ENCODE data around the gene SPEG. TPM values are rescaled to one million over a fixed set of nuclear protein-coding genes. Genes with fewer than 3 reads are reported as not detected.
A peak's percentile ranks its signal among the peaks of the same experiment; 100 is the strongest.

The SPEG gene
- total and polyA plus RNA-seq, 2 of the 8 experiments (the other 6 are each of a cell fraction or from before 2014, with no cell fraction given) = 19.9 to 32.0 TPM

- Histone ChIP-seq H2AK5ac (ENCODE audit: low read depth, low read length) (no peak overlapping the region), H3K36me3 (ENCODE audit: control insufficient read depth in 2 of 4, insufficient read depth in 4 of 4, low read length in 3 of 4) (peaks cover 0 to 6% (median under 1%) of the 10 kb centered on the region in 4 experiments; a peak in 1 of 8 replicates), H4K91ac (replicated peaks; ENCODE audit: insufficient read length, low read length) (no peak overlapping the region), H2BK15ac (ENCODE audit: low read length) (0 out of 2 replicates have a peak overlapping the region, but pooled peaks have one; percentile 61), H3K27ac (ENCODE audit: low read depth, low read length) (no peak overlapping the region), H3K23ac (ENCODE audit: insufficient read length) (no peak overlapping the region), H2AFZ (ENCODE audit: low read length) (no peak overlapping the region), H2BK120ac (replicated peaks; ENCODE audit: low read depth, low read length) (no peak overlapping the region), H3K79me1 (ENCODE audit: low read depth, low read length) (no peaks in the 10 kb centered on the region), H3K27me3 (replicated peaks in 1 of 4; ENCODE audit: control insufficient read depth in 3 of 4, extremely low read depth in 1 of 4, insufficient read depth in 3 of 4, low read length in 3 of 4) (no peaks in the 10 kb centered on the region; a peak in 1 of 7 replicates), H3K4me3 (ENCODE audit: extremely low read depth in 1 of 4, insufficient read depth in 2 of 4, low read depth in 3 of 4, low read length in 4 of 4) (peak overlapping the region in 3 of 4 experiments; percentile 14 to 46 (median 23); a peak in 2 of 8 replicates), H3K4ac (replicated peaks; ENCODE audit: insufficient read length, low read depth, low read length) (no peak overlapping the region), H3K4me2 (ENCODE audit: insufficient read depth in 1 of 2, low read depth in 2 of 2, low read length in 2 of 2) (peak overlapping the region; percentile 60 to 67), H3K18ac (ENCODE audit: extremely low read depth, low read length) (peak overlapping the region; percentile 96), H2BK12ac (ENCODE audit: low read depth, low read length) (peak overlapping the region; percentile 4; the same call in 1 of the 2 replicates), H4K20me1 (replicated peaks in 1 of 2; ENCODE audit: control insufficient read depth in 1 of 2, insufficient read depth in 2 of 2, low read length in 2 of 2) (peaks cover 0 to 9% of the 10 kb centered on the region in 2 experiments), H2BK5ac (ENCODE audit: low read depth, low read length) (peak overlapping the region; percentile 63; the same call in 1 of the 2 replicates), H2BK20ac (ENCODE audit: low read length) (peak overlapping the region; percentile 24; the same call in 1 of the 2 replicates), H3K79me2 (ENCODE audit: control insufficient read depth in 1 of 2, insufficient read depth in 2 of 2, low read length in 2 of 2) (no peaks in the 10 kb centered on the region), H3K23me2 (ENCODE audit: low read depth, low read length) (peaks cover 3% of the 10 kb centered on the region; the same call in 1 of the 2 replicates), H4K5ac (ENCODE audit: insufficient read length, low read depth, low read length) (peak overlapping the region; percentile 40), H3K9me3 (ENCODE audit: insufficient read depth in 2 of 2, low read depth in 1 of 2, low read length in 1 of 2) (no peaks in the 10 kb centered on the region), H4K8ac (ENCODE audit: extremely low read depth, insufficient read depth, low read length) (peak overlapping the region; percentile 72; the same call in 1 of the 2 replicates), H3K4me1 (replicated peaks in 1 of 4; ENCODE audit: control insufficient read depth in 3 of 4, insufficient read depth in 4 of 4, low read length in 3 of 4) (peaks cover 9 to 23% (median 21%) of the 10 kb centered on the region in 4 experiments), H3K56ac (replicated peaks; ENCODE audit: insufficient read length, low read depth, low read length) (no peak overlapping the region), H3K14ac (ENCODE audit: insufficient read length) (no peak overlapping the region), H3K9ac (replicated peaks in 1 of 4; ENCODE audit: extremely low read depth in 1 of 4, low read depth in 3 of 4, low read length in 3 of 4) (no peak overlapping the region)
- FAIRE-seq (no peak), DNase-seq (ENCODE audit: low read depth in 1 of 2, low spot score in 2 of 2) (no peak)
- CTCF ChIA-PET (ENCODE audit: partially characterized antibody) = interaction anchor here (0.5 to 113.1 kb wide), 10 partner anchors 3 to 744 kb away, joined by 3 to 7248 read pairs (median 4); partner anchors contain the start of genes ASIC4, CHPF, DES and GMPPA
- POLR2A ChIA-PET (ENCODE audit: partially characterized antibody) = interaction anchor here (0.6 to 2.1 kb wide), 18 partner anchors 8 to 106 kb away, joined by 3 to 17 read pairs (median 4); no protein-coding TSS in a partner anchor
- WGBS, 2 experiments (ENCODE audit: extremely low coverage in 1 of 2, insufficient coverage in 1 of 2, insufficient read length in 1 of 2, insufficient replicate concordance in 2 of 2, low coverage in 1 of 2, low lambda C conversion rate in 2 of 2, missing lambda C conversion rate in 1 of 2) = 64% methylated on average over 8 of the region's 11 CpGs; no CpG with 5 or more reads in 1 of the 2 experiments
- no peak for TF ChIP-seq EZH2 (IDR thresholded peaks at IDR 0.05; ENCODE audit: low read depth, low read length, severe bottlenecking)
- no peak for TF ChIP-seq TAF7 (optimal IDR thresholded peaks at IDR 0.05; ENCODE audit: borderline replicate concordance, low read depth, low read length)
- no peak for TF ChIP-seq CHD1 (IDR thresholded peaks at IDR 0.05; ENCODE audit: low read depth, low read length)
- no peak for TF ChIP-seq CBX5 (IDR thresholded peaks at IDR 0.05; ENCODE audit: low read depth, low read length)
- TF ChIP-seq SAP30 (IDR thresholded peaks at IDR 0.05; ENCODE audit: insufficient read depth, insufficient replicate concordance, low read length) = no peak
- no peak for TF ChIP-seq BRCA1 (IDR thresholded peaks at IDR 0.05; ENCODE audit: low read depth, low read length)
- TF ChIP-seq POLR2AphosphoS5 (IDR thresholded peaks at IDR 0.05; ENCODE audit: low read depth, low read length) = no peak
- TF ChIP-seq CEBPB (IDR thresholded peaks at IDR 0.05; ENCODE audit: low read depth, low read length) = no peak
- TF ChIP-seq RXRA (IDR thresholded peaks at IDR 0.05; ENCODE audit: insufficient read depth, low read depth, low read length) = no peak
- TF ChIP-seq CBX8 (IDR thresholded peaks at IDR 0.05; ENCODE audit: borderline replicate concordance, low read depth, low read length) = no peak
- no peak for TF ChIP-seq YY1 (IDR thresholded peaks at IDR 0.05; ENCODE audit: low read depth, low read length)
- no peak for TF ChIP-seq NRF1 (IDR thresholded peaks at IDR 0.05; ENCODE audit: low read depth, low read length)
- no peak for TF ChIP-seq EGR1 (IDR thresholded peaks at IDR 0.05; ENCODE audit: borderline replicate concordance, low read depth, low read length)
- no peak for TF ChIP-seq SRF (IDR thresholded peaks at IDR 0.05; ENCODE audit: low read depth, low read length)
Measured at GRCh38 chr2:219461047-219461514, 26.4 kb downstream of the SPEG start.
